OCI-LY3 (cell line): ENCODE results near the gene ZNF506.

Experiments
- CTCF ChIP-seq: fragments of 200-600, 300-600 bp; sonication (generic); IDR thresholded peaks from 2 replicates; pipeline ENCODE4 v1.5.1; 2014; ENCODE audit warnings: antibody characterized with exemption, low read length, low read depth
- EZH2phosphoT487 ChIP-seq: fragments of 200-600 bp; shearing (Covaris generic); IDR thresholded peaks from 2 replicates; pipeline ENCODE4 v1.6.1; 2018; ENCODE audit warnings: antibody characterized with exemption, mixed run types, low read depth

- TF ChIP-seq CTCF = no peak
- no peak for TF ChIP-seq EZH2phosphoT487
Measured at GRCh38 chr19:19778666-19779065, 42.9 kb downstream of the ZNF506 start.
